SK-N-SH (cell line): ENCODE measurements around the gene COL15A1. TPM values are rescaled to one million over a fixed set of nuclear protein-coding genes. Genes with fewer than 3 reads are reported as not detected.

Experiments
- CTCF ChIA-PET: fragments of 300-600, 350-600 bp; formaldehyde crosslinking; extraction: SDS; loops from one replicate; lab custom pipeline; 2021; lab: Yijun Ruan, JAX
- POLR2A ChIA-PET: fragments of 350-600 bp; sonication (Branson Sonifier 250); formaldehyde crosslinking; extraction: SDS; loops from one replicate; lab custom pipeline; 2020; ENCODE audit warnings: antibody characterized with exemption, inconsistent platforms; lab: Yijun Ruan, JAX
- DNase-seq: peaks from one replicate; pipeline ENCODE4 v3.0.0; 2012
- H2AFZ ChIP-seq: fragments of 200-600 bp; sonication (generic); 2 replicates; pipeline ENCODE4 v1.8.1; 2016; ENCODE audit warnings: antibody characterized with exemption, mild to moderate bottlenecking, low read depth
- H3F3A ChIP-seq: fragments of 200-600 bp; sonication (generic); replicated peaks from 2 replicates; pipeline ENCODE3; 2016; ENCODE audit warnings: antibody characterized with exemption, mild to moderate bottlenecking; ENCODE audit not compliant: insufficient read depth
- H3K27ac ChIP-seq, 2 experiments: fragments of 200-500 bp in 1 of 2; fragments of 200-600 bp in 1 of 2; sonication (Bioruptor generic) in 1 of 2; sonication (generic), shearing (Covaris generic) in 1 of 2; 2 replicates each; pipeline versions ENCODE4 v1.5.1 to v1.6.1; 2014 to 2016; ENCODE audit warnings: low read depth in 2 of 2, inconsistent platforms in 1 of 2, low read length in 1 of 2, mild to moderate bottlenecking in 1 of 2, mixed read lengths in 1 of 2
- H3K27me3 ChIP-seq: fragments of 200-600 bp; sonication (generic), shearing (Covaris generic); 2 replicates; pipeline ENCODE4 v1.6.1; 2016; ENCODE audit warnings: mixed run types; ENCODE audit not compliant: insufficient read depth
- H3K36me3 ChIP-seq, 2 experiments: fragments of 200-500 bp in 1 of 2; fragments of 200-600 bp in 1 of 2; sonication (Bioruptor generic) in 1 of 2; sonication (generic) in 1 of 2; replicated peaks in 1 of 2; 2 replicates each; pipeline versions ENCODE3 to v1.5.1; 2014 to 2016; ENCODE audit warnings: low read length in 1 of 2, mild to moderate bottlenecking in 1 of 2; ENCODE audit not compliant: insufficient read depth in 2 of 2, control insufficient read depth in 1 of 2
- H3K4me1 ChIP-seq, 2 experiments: fragments of 200-500 bp in 1 of 2; fragments of 200-600 bp in 1 of 2; sonication (Bioruptor generic) in 1 of 2; sonication (generic), shearing (Covaris generic) in 1 of 2; 2 replicates each; pipeline versions ENCODE4 v1.5.1 to v1.6.1; 2014 to 2016; ENCODE audit warnings: low read depth in 1 of 2, low read length in 1 of 2, mixed run types in 1 of 2; ENCODE audit not compliant: insufficient read depth in 2 of 2, control insufficient read depth in 1 of 2
- H3K4me2 ChIP-seq: fragments of 200-600 bp; sonication (generic), shearing (Covaris generic); 2 replicates; pipeline ENCODE4 v1.6.1; 2017; ENCODE audit warnings: mixed run types
- H3K4me3 ChIP-seq, 2 experiments: fragments of 200-500 bp in 1 of 2; fragments of 200-600 bp in 1 of 2; sonication (Bioruptor generic) in 1 of 2; sonication (generic), shearing (Covaris generic) in 1 of 2; 2 replicates each; pipeline versions ENCODE4 v1.5.1 to v1.8.1; 2014 to 2016; ENCODE audit warnings: low read depth in 2 of 2, inconsistent platforms in 1 of 2, low read length in 1 of 2, mild to moderate bottlenecking in 1 of 2, mixed read lengths in 1 of 2, moderate library complexity in 1 of 2
- H3K79me2 ChIP-seq: fragments of 200-600 bp; sonication (generic); 2 replicates; pipeline ENCODE4 v1.8.1; 2017; ENCODE audit warnings: mild to moderate bottlenecking; ENCODE audit not compliant: insufficient read depth
- H3K9ac ChIP-seq: fragments of 200-600 bp; sonication (generic); 2 replicates; pipeline ENCODE4 v1.6.1; 2017; ENCODE audit warnings: mixed run types
- H3K9me2 ChIP-seq: fragments of 200-600 bp; sonication (generic); 2 replicates; pipeline ENCODE4 v1.6.1; 2017; ENCODE audit warnings: mixed run types
- H3K9me3 ChIP-seq: fragments of 200-600 bp; sonication (generic); 2 replicates; pipeline ENCODE4 v1.6.1; 2017; ENCODE audit warnings: mixed run types, mild to moderate bottlenecking, moderate library complexity
- H4K20me1 ChIP-seq: fragments of 200-600 bp; sonication (generic); 2 replicates; pipeline ENCODE4 v1.6.1; 2017; ENCODE audit warnings: mild to moderate bottlenecking, mixed run types; ENCODE audit not compliant: insufficient read depth
- CTCF ChIP-seq: fragments of 200-600 bp; sonication (generic); IDR thresholded peaks from 2 replicates; pipeline ENCODE4 v1.6.1; 2017; ENCODE audit warnings: antibody characterized with exemption, mild to moderate bottlenecking, moderate library complexity
- ELF1 ChIP-seq: IDR thresholded peaks from 2 replicates; pipeline ENCODE4 v1.4.0; 2012
- EZH2phosphoT487 ChIP-seq: fragments of 200-600 bp; sonication (generic); IDR thresholded peaks from 2 replicates; pipeline ENCODE4 v1.6.1; 2017; ENCODE audit warnings: low read depth, mixed run types, mild to moderate bottlenecking, antibody characterized with exemption, moderate library complexity, borderline replicate concordance
- FOSL2 ChIP-seq: IDR thresholded peaks from 2 replicates; pipeline ENCODE4 v1.4.0; 2012; ENCODE audit warnings: low read depth, mild to moderate bottlenecking, moderate library complexity, borderline replicate concordance
- FOXM1 ChIP-seq: IDR thresholded peaks from 2 replicates; pipeline ENCODE4 v1.4.0; 2012; ENCODE audit warnings: low read depth, mild to moderate bottlenecking
- GATA2 ChIP-seq: sonication (generic); formaldehyde crosslinking; IDR thresholded peaks from 2 replicates; pipeline ENCODE4 v1.5.0; 2020; ENCODE audit warnings: mild to moderate bottlenecking, missing genetic modification reagents
- NFIC ChIP-seq: IDR thresholded peaks from 2 replicates; pipeline ENCODE4 v1.4.0; 2012; ENCODE audit warnings: borderline replicate concordance
- NRF1 ChIP-seq: IDR thresholded peaks from 2 replicates; pipeline ENCODE4 v1.6.1; 2012; ENCODE audit warnings: low read depth, mild to moderate bottlenecking, low read length
- PBX3 ChIP-seq: IDR thresholded peaks from 2 replicates; pipeline ENCODE4; 2012
- REST ChIP-seq: IDR thresholded peaks from 2 replicates; pipeline ENCODE4 v1.6.1; 2012; ENCODE audit warnings: mild to moderate bottlenecking, low read depth, low read length, moderate library complexity
- RFX5 ChIP-seq: IDR thresholded peaks from 2 replicates; pipeline ENCODE4 v1.6.1; 2012; ENCODE audit warnings: mild to moderate bottlenecking, improper control_type of control experiment, low read length
- TEAD4 ChIP-seq: IDR thresholded peaks from 2 replicates; pipeline ENCODE4 v1.4.0; 2012; ENCODE audit warnings: mild to moderate bottlenecking, borderline replicate concordance; ENCODE audit not compliant: insufficient read depth
- WGBS: methylation state at CpG from one replicate; pipeline ENCODE4 v1.1.6; 2017; ENCODE audit warnings: low lambda C conversion rate; 5-methylcytosine and 5-hydroxymethylcytosine counted together
- polyA plus RNA-seq, 3 experiments: library from polyadenylated mRNA; depleted of rRNA; stranded (reverse); fragments of >200 nt; gene quantifications; 2 replicates each; pipeline ENCODE4 v1.2.3, GENCODE V29; 2012

Gene COL15A1
- polyA plus RNA-seq, 1 of the 3 experiments (the other 2 are of a cell fraction): 0.84 TPM

- no peak overlapping the region for H3K4me2 ChIP-seq
- H2AFZ ChIP-seq: no peak overlapping the region
Observed at GRCh38 chr9:99042620-99043019, 98.9 kb downstream of the COL15A1 start.

More at GRCh38 chr9:99042620-99043019, 98.9 kb downstream of the COL15A1 start:
- Histone ChIP-seq H3K79me2 (no peaks in the 10 kb centered on the region), H3K27me3 (no peaks in the 10 kb centered on the region), H3K9ac (no peak overlapping the region), H3K4me1 (peaks cover 0 to 21% of the 10 kb centered on the region in 2 experiments; a peak in 2 of 4 replicates), H3K4me3 (no peak overlapping the region), H3K9me2 (no peaks in the 10 kb centered on the region), H3K9me3 (no peaks in the 10 kb centered on the region), H3K36me3 (no peaks in the 10 kb centered on the region), H4K20me1 (no peaks in the 10 kb centered on the region), H3K27ac (no peak overlapping the region), H3F3A (peaks cover 11% of the 10 kb centered on the region)
- DNase-seq: no peak
- TF ChIP-seq NRF1 (no peak), PBX3 (no peak), EZH2phosphoT487 (no peak), RFX5 (no peak), CTCF (no peak), REST (no peak), NFIC (no peak), ELF1 (no peak), FOSL2 (no peak), FOXM1 (no peak), GATA2 (CRISPR knock-in tag) (no peak), TEAD4 (no peak)
- CTCF ChIA-PET: interaction anchor here (0.9 to 1.7 kb wide), 2 partner anchors 9 to 44 kb away, joined by 3 to 5 read pairs; no protein-coding TSS in a partner anchor
- POLR2A ChIA-PET: no interaction called here
- WGBS: 85% methylated on average over 6 of the region's 6 CpGs
